GM18526 (cell line): Measurements from ENCODE around the gene RSPO4.

Source experiments
- POLR2A ChIP-seq: IDR thresholded peaks from 3 replicates; pipeline ENCODE4 v1.6.1; 2011; ENCODE audit not compliant: insufficient read length; ENCODE audit errors: extremely low read depth

Gene RSPO4

DNA sequence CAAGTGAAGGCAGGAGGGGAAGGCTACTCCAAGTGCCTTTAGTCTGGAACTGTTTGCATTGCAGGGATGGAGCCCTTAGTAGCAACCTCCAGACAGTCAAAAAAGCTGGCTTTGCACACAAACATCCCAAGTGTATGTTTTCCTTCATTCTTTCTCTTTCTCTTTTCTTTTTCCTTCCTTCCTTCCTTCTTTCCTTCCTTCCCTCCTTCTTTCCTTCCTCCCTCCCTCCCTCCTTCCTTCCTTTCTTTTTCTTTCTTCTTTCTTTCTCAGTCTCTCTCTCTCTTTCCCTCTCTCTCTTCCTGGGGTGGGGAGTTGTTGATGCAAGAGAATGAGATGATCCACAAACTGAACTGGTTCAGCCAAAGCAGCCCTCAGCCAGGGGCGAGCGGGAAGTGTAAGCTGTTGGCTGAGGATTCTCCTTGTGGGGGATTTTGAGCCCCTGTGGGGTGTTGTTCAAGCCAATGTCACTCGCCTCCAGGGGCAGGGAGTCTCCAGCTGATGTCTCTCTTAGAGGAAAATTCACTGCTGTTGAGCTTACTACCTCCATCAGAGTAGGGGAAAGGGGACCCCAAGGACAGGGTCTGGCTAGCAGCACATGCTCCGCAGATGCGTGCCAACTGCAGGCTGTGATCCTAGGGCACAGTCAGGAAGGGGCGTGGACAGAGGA, 11.7 kb downstream of the RSPO4 start:
- TF ChIP-seq POLR2A, result no peak

DNA sequence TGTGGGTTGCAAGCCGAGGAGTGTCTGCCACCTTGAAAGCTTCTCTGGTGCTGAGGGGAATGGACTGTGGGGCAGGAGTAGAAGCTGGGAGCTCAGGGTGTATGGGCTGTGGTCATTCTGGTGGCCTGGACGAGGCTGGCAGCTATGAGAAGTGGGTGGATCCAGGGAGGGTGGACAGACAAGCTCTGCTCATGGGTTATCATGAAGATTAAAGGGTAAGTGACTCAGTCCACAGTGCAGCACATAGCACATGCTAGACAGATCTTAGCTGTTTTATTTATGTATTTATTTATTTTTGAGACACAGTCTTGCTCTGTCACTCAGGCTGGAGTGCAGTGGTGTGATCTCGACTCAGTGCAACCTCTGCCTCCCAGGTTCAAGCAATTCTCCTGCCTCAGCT, 13.8 kb downstream of the RSPO4 start:
- no peak for TF ChIP-seq POLR2A

DNA sequence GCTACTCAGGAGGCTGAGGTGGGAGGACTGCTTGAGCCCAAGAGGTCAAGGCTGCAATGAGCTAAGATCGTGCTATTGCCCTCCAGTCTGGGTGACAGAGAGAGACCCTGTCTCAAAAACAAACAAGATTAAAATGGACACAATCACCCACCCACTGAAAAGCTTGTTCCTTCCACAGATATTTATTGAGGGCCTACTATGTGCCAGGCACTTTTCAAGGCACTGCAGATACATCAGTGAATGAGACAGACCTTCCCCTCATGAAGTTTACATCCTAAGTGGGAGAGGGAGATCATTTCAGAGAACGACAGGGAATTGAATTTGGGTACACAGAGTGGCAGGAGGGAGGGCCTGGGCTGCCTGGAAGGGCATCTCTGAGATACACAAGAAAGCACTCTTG, 14.4 kb downstream of the RSPO4 start:
- no peak for TF ChIP-seq POLR2A

DNA sequence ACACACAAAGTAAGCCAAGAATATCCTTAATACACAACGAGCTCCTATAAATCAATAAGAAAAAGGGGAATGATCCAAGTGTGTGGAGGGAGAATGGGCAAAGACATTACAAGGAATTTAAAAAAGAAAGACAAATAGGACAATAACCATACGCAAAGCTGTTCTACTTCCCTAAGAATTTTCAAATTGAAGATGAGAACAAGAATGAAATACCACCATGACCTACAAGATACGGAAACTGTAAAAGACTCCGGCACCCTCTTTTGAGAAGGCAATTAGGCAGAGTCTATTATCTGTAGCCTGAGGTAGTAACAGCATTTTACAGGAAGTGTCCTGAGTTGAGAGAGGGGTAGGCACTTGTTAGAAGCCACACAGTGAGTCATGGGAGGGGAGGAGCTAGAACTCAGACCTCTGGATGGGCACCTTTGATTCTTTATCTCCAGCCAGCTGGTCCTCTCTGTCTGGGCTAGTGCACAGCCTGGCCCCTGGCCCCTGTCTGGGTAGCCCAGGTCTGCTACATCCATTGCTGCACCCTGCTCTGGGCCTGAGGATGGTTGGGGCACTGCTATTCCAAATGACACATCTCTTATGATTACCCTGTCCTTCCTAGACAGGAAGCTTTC, 15.3 kb downstream of the RSPO4 start:
- TF ChIP-seq POLR2A, result no peak

DNA sequence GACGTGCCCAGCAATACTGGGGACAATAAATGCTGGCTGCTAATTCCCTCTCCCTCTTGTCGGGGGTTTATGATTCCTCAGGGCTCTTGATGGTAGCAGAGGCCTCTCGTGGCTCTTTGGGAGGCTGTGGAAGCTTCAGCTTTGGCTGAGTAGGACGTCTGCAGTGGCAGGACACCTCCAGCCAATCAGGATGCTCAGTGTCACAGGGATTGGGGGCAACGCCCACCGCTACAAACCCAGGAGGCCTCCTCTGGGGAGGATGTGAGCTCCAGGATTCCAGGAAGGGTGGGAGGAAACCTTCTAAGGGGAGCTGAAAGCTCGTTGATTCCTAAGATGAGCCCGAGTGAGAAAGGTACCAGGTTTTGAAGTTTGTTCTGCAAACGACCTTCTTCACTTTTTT, 19.4 kb downstream of the RSPO4 start:
- TF ChIP-seq POLR2A, result no peak

DNA sequence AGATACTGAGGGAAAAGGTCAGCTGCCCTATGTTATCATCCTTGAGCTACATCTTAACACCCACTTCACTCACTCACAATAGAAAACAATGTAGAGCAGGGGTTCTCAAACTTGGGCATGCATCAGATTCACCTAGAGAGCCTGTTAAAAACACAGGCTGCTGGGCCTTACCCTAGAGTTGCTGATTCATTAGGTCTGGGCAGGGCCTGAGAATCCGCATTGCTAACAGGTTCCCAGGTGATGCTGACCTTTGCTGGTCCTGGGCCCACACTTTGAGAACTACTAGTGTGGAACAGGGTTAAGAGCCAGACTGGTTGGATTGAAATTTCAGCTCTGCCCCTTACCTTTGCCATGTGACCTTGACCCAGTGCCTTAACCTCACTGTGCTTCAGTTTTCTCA, 25.1 kb downstream of the RSPO4 start:
- TF ChIP-seq POLR2A, result no peak

DNA sequence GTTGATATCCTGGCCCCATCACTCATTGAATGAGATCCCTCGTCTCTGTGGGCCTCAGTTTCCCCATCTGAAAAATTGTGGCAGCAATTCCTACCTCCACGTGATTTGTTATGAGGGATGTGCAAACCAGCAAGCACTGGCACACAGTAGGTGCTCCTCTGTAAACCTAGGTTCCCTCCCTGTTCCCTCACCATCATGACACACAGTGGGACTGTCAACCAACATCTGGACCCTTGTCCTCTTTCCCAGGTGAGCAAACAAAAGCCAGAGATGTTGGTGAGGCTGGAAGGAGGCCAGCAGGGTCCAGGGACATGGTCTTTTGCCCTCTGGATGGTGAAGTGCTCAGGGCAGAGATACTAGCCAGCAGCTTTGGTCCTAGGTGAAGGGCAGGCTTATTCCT, 26.1 kb downstream of the RSPO4 start:
- TF ChIP-seq POLR2A, result no peak

DNA sequence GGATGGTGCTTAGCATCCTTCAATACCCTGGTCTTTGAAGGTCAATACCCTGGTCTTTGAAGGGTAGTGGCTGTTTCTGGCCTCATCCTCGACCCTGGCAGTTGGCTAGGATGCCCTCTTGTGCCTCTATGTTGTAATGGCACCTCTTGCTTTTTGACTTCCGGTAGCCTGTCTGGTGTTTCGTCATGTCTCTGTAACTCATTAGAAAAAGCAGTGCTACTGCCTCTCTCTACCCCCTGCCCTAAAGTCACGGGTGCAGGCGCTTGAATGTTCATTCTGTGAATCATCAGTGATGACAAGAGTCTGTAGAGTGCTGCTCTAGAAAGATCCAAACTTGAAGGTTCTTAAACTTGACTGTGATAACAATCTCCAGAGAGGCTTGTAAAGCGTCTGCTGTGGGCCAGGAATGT, 28.3 kb downstream of the RSPO4 start:
- TF ChIP-seq POLR2A, result no peak

DNA sequence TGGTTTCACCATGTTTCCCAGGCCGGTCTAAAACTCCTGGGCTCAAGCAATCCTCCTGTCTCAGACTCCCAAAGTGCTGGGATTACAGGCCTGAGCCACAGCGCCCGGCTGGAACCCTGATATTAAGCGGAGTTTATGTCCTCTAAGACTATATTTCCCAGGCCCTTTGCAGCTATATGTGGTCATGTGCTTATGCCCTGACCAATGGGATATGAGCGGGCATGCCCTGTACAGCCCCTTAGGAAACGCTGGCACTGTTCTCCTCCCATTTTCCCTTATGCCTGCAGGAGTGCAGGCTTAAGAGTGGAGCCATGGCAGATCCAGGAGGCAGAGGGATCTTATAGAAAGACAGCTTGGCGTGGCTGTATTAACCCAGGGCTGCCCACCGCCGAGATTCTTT, 29.9 kb downstream of the RSPO4 start:
- TF ChIP-seq POLR2A, result no peak

DNA sequence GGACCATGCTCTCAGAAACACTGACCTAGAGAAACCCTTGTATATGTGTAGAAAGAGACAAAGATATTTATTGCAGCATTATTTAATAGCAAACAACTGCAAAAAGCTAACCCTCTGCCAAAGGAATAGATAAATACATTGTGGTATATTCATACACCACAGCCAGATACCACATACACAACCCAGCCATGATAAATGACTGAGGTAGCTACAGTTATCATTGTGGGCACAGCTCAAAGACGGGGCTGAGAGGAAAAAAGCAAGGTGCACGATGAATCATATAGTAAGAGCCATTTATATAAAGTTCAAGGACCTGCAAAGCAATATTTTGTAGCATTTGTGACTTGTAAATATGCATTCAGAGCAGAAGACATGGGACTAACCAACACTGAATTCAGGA, 30.8 kb downstream of the RSPO4 start:
- no peak for TF ChIP-seq POLR2A

DNA sequence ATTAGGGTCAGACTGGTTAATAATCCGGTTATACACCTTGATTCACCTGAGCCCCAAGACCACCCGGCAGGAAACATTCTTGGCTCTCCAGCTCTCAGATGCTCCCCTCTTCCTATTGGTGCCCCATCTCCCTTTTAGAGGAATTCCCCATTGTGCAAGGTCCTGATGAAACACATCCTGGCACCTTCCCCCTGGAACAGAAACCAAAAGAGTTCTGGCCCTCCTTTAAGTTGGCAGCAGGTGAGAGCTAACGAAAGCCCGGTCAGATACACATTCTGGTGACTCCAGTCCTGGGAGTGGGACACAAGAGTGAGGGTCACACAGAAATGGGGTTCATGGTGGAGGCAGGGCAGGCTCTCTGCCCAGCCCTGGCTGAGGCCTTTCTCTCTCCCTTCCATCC, 32.2 kb downstream of the RSPO4 start:
- no peak for TF ChIP-seq POLR2A

DNA sequence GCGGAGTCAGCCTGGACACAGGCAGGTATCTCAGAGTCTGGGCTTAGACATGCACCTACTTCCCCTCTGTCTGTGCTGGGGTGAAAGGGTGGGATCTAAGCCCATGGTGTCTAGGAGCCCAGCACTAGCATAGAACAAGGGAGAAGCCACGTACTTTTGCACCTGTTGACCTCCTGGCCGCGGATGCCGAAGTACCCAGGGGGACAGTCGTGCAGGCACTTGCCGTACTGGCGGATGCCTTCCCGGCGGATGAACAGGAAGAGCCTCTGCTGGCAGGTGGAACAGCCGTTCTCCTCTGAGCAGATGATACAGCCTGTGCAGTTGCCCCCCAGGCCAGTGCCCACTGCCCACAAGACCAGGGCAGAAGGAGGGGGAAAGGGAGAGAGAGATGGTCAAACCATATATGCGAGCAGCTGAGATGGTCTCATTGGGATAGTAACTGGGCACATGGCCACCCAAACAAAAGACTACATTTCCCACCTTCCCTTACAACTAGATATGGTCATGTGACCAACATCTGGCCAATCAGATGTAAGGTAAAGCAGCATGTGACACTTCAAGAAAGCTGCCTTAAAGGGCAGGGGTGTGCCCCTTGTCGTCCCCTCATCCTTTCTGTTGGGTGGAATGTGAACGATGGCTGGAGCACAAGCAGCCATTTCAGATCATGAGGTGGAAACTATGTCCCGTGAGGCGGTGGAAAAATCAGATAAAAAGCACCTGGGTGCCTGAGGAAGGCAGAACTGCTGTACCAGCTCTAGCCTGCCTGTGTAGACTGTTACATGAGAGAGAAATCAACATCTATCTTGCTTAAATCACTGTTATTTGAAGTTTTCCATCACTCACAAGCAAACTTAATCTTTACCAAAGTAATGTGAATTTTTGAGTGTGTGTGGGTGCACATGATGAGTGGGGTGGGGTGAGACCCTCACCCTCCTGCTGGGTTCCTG, 34.0 kb downstream of the RSPO4 start:
- no peak for TF ChIP-seq POLR2A

DNA sequence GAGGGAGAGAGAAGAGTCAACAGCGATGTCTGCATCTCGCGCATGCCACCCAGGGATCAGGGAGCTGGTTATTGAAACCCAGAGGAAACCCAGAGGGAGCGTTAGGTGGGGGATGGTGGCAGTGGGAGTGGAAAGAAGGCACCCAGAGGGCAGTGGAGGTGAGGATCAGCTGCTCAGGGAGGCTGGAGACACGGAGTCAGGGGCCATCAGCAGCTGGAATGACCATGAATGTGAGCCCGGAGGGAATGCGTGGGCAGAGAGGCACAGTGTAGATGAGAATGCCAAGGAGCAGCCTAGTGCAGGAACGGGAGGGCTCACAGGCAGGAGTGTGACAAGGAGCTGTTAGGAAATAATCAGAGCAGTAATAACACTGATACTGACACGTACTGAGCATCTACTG, 36.2 kb downstream of the RSPO4 start:
- no peak for TF ChIP-seq POLR2A

DNA sequence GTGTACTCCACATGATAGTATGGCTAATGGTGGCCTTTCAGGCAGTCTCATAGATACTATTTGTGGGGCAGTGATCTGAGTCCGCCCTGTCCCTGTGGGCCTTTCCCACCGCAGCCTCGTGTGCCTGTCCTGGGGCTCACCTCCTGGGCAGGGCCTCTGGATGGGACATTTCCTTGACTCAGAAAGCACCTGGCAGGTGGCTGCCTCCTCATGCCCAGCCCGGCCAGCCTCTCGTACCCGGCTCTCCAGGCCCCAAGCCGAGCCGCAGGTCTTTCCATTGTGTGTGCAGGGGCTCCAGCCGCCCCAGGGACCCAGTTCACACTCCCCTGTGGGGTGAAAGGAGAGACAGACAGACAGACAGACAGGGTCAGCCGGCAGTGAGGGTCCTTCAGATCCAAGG, 38.3 kb downstream of the RSPO4 start:
- no peak for TF ChIP-seq POLR2A

DNA sequence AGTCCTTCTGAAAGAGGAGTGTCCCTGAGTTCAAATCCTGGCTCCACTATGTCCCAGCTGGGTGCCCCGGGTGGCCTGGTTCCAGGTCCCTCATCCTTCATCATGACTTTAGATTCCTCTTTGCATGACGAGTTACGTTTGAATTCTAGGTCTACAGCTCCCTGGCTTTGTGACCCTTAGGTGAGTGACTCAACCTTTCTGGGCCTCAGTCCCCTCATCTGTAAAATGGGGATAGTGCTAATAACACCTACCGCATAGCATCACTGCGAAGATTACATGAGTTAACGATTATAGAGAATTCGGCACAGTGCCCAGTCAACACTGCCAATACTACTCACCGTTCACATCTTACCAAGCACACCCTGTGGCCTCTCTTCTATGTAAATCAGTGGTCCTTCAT, 39.4 kb downstream of the RSPO4 start:
- no peak for TF ChIP-seq POLR2A

DNA sequence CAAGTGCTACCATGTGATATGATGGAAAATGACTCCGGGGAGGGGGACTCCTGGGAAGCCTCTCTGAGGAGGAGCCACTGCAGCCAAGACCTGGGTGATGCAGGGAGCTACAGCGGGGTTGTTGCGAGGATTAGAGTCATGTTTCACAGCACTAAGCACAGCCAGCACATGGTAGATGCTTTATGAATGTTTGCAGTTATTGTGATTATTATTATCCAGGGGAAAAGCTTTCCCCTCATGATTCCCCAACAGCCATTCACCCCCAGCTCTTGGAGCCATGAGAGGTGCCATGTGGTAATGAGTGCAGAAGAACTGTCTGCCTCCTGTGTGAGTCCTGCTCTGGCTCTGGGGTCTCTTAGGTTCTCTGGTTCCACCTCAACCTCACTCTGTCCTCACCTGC, 39.9 kb downstream of the RSPO4 start:
- TF ChIP-seq POLR2A, result no peak

DNA sequence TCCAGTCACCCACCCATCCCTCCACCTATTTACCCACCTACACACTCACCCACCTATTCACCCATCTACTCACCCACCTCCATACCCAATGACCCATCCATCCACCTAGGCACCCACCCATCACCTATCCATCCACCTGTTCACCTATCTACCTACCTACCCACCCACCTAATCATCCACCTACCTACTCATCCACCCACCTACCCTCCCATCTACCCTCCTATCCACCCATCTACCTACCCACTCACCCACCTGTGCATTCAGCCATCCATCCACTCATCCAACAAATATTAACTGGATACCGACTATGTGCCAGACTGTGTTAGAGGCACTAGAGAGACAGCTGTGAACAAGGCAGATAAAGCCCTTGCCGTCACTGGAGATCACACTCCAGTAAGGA, 40.3 kb downstream of the RSPO4 start:
- no peak for TF ChIP-seq POLR2A
